HG03159 (cell line): ENCODE data around the gene NTRK1.

Experiments used
- ATAC-seq: cut with Tn5 transposase; IDR thresholded peaks from one replicate; pipeline ENCODE4 v1.9.1; 2021; ENCODE audit warnings: mild to moderate bottlenecking, moderate library complexity; ENCODE audit not compliant: unreplicated experiment

NTRK1 gene

GRCh38 chr1:156877433-156878170, 16.9 kb downstream of the NTRK1 start:
- no peak for ATAC-seq

- ATAC-seq: no peak
Observed at GRCh38 chr1:156879876-156880275, 19.2 kb downstream of the NTRK1 start.

GRCh38 chr1:156880473-156880872, 19.8 kb downstream of the NTRK1 start:
- no peak for ATAC-seq

GRCh38 chr1:156881101-156881500, 20.4 kb downstream of the NTRK1 start:
- ATAC-seq: no peak

- ATAC-seq: no peak
Observed at GRCh38 chr1:156881663-156882062, 21.0 kb downstream of the NTRK1 start.

- no peak for ATAC-seq
Observed at GRCh38 chr1:156882543-156882942, 21.9 kb downstream of the NTRK1 start.

GRCh38 chr1:156883919-156884318, 23.3 kb downstream of the NTRK1 start:
- no peak for ATAC-seq

GRCh38 chr1:156884560-156885184, 24.0 kb downstream of the NTRK1 start:
- ATAC-seq: no peak

- ATAC-seq: no peak
Observed at GRCh38 chr1:156885314-156885713, 24.6 kb downstream of the NTRK1 start.

GRCh38 chr1:156885880-156886355, 25.3 kb downstream of the NTRK1 start:
- ATAC-seq: no peak

GRCh38 chr1:156886583-156887281, 26.1 kb downstream of the NTRK1 start:
- ATAC-seq: no peak

GRCh38 chr1:156887317-156887716, 26.7 kb downstream of the NTRK1 start:
- ATAC-seq: no peak

- ATAC-seq: no peak
Observed at GRCh38 chr1:156887734-156888133, 27.1 kb downstream of the NTRK1 start.

GRCh38 chr1:156889802-156890580, 29.3 kb downstream of the NTRK1 start:
- no peak for ATAC-seq

GRCh38 chr1:156892190-156893047, 31.8 kb downstream of the NTRK1 start:
- peak; percentile 64 for ATAC-seq

GRCh38 chr1:156893048-156893953, 32.6 kb downstream of the NTRK1 start, which contains the start of gene PEAR1:
TSS of gene PEAR1 (plus strand) at chr1:156893718. CDS start at chr1:156903927, 10,209 bp downstream.
- no peak for ATAC-seq

GRCh38 chr1:156894001-156894400, 33.3 kb downstream of the NTRK1 start:
- ATAC-seq: no peak

- ATAC-seq: no peak
Observed at GRCh38 chr1:156894711-156895454, 34.2 kb downstream of the NTRK1 start.
